Lung (tissue), 12 donors: Measurements from ENCODE around the gene TTLL1. TPM values are rescaled to one million over a fixed set of nuclear protein-coding genes. Genes with fewer than 3 reads are reported as not detected.

Experiments used
- ATAC-seq: fragments of 200-7000 bp; cut with Tn5 transposase; one replicate; pipeline ENCODE4 v1.9.1; 2020; ENCODE audit warnings: moderate number of reproducible peaks; ENCODE audit not compliant: insufficient read depth, low FRiP score
- DNase-seq, 3 donors: peaks; one replicate each; pipeline ENCODE4 v3.0.0-alpha.2; 2013 to 2017
- H3K27ac ChIP-seq, 2 donors: one replicate each; pipeline ENCODE4 v1.5.1; 2013; ENCODE audit warnings: mild to moderate bottlenecking in 2 of 2, moderate library complexity in 2 of 2, control low read depth in 1 of 2, inconsistent platforms in 1 of 2, low read depth in 1 of 2, low read length in 1 of 2
- H3K27me3 ChIP-seq, 3 donors: one replicate each; pipeline ENCODE4 v1.5.1; 2013; ENCODE audit warnings: low read length in 2 of 3; ENCODE audit not compliant: control insufficient read depth in 3 of 3, insufficient read depth in 3 of 3
- H3K36me3 ChIP-seq, 4 donors: one replicate each; pipeline ENCODE4 v1.5.1; 2013; ENCODE audit warnings: low read length in 4 of 4, mild to moderate bottlenecking in 1 of 4, moderate library complexity in 1 of 4; ENCODE audit not compliant: control insufficient read depth in 4 of 4, insufficient read depth in 4 of 4
- H3K4me1 ChIP-seq, 5 donors: one replicate each; pipeline ENCODE4 v1.5.1; 2013; ENCODE audit warnings: low read length in 5 of 5, mild to moderate bottlenecking in 2 of 5, moderate library complexity in 1 of 5; ENCODE audit not compliant: control insufficient read depth in 5 of 5, insufficient read depth in 5 of 5
- H3K4me3 ChIP-seq: one replicate; pipeline ENCODE4 v1.5.1; 2013; ENCODE audit warnings: mild to moderate bottlenecking, control low read depth, moderate library complexity
- H3K9ac ChIP-seq, 2 donors: one replicate each; pipeline ENCODE4 v1.5.1; 2013; ENCODE audit warnings: low read length in 2 of 2, control low read depth in 1 of 2; ENCODE audit not compliant: insufficient read depth in 1 of 2
- H3K9me3 ChIP-seq, 4 donors: one replicate each; pipeline ENCODE4 v1.5.1; 2013; ENCODE audit warnings: low read length in 3 of 4, mild to moderate bottlenecking in 1 of 4, moderate library complexity in 1 of 4; ENCODE audit not compliant: control insufficient read depth in 4 of 4, insufficient read depth in 3 of 4
- WGBS, 2 donors: extraction: QIAGEN DNeasy Blood & Tissue Kit; methylation state at CpG; one replicate each; pipeline ENCODE4 v1.1.7; 2013; 5-methylcytosine and 5-hydroxymethylcytosine counted together
- polyA plus RNA-seq, 2 donors: library from polyadenylated mRNA; stranded (reverse); fragments of 200-250 nt; gene quantifications; one replicate each; pipeline ENCODE4 v1.2.1, GENCODE V29; 2013
- total RNA-seq, 2 donors: library from RNA; depleted of rRNA in 1 of 2; stranded (reverse); fragments of >200 nt in 1 of 2; gene quantifications; one replicate each; pipeline ENCODE4 v1.2.1, GENCODE V29; 2014 to 2021
- TF ChIP-seq, protein P1 (sequence below): IDR thresholded peaks from 2 replicates; pipeline ENCODE4 v1.5.1; 2012; ENCODE audit warnings: mild to moderate bottlenecking; ENCODE audit errors: control extremely low read depth, extremely low read depth
- donor health status: control.
- donor health status: control.
- donor health status: Bipolar disorder and iron deficiency.
- donor health status: healthy.
- donor health status: DM: yes; HTN: yes; CAD: no.

Gene TTLL1
- total and polyA plus RNA-seq, 4 donors = 3.8 to 8.0 (median 5.6) TPM

DNA sequence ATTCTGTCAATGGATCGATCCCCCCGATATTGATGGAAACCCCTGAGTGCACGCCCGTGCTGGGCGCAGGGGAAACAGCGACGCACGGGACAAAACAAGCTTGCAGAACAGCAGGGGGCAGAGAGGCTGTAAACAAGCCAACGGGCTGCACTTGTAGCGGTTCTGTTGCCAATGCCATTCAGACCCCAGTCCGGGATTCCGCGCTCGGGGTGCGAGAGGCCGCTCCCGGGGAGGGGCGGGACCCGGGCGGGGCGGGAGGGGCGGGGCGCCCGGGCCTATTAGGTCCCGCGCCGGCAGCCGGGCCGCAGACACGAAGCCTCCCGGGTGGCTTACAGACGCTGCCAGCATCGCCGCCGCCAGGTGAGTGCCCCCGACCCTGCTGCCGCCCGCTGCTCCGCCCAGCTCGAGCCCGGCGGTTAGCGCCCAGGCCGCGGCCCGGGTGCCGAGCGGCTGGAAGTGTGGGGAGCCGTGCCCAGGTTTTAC lies 21.3 kb upstream of the TTLL1 start, which contains the start of gene BIK:
BIK (plus strand) TSS at position 307 of the 483 bp plus-strand sequence. CDS start 13,273 bp downstream, outside the sequence.
- peak within 1 kb of the TSS; percentile 61 for H3K4me3 ChIP-seq
- DNase-seq (peak; percentile 41 to 57 (median 55)), ATAC-seq (peak; percentile 43)
- peaks cover 0 to 35% (median 28%) of the 10 kb centered on the region in 3 donors for H3K27me3 ChIP-seq
- TF ChIP-seq, protein P1, sequence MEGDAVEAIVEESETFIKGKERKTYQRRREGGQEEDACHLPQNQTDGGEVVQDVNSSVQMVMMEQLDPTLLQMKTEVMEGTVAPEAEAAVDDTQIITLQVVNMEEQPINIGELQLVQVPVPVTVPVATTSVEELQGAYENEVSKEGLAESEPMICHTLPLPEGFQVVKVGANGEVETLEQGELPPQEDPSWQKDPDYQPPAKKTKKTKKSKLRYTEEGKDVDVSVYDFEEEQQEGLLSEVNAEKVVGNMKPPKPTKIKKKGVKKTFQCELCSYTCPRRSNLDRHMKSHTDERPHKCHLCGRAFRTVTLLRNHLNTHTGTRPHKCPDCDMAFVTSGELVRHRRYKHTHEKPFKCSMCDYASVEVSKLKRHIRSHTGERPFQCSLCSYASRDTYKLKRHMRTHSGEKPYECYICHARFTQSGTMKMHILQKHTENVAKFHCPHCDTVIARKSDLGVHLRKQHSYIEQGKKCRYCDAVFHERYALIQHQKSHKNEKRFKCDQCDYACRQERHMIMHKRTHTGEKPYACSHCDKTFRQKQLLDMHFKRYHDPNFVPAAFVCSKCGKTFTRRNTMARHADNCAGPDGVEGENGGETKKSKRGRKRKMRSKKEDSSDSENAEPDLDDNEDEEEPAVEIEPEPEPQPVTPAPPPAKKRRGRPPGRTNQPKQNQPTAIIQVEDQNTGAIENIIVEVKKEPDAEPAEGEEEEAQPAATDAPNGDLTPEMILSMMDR = peak; percentile 18
- no peaks in the 10 kb centered on the region for H3K9me3 ChIP-seq
- H3K27ac ChIP-seq = no peak within 1 kb of the TSS
- peaks cover 0 to 12% (median 7%) of the 10 kb centered on the region in 5 donors for H3K4me1 ChIP-seq
- no peaks in the 10 kb centered on the region for H3K36me3 ChIP-seq
- WGBS, 2 donors = 0 to 1% methylated on average over 47 to 49 of the region's 49 CpGs
- peak within 1 kb of the TSS in 1 of 2 donors; percentile 37 for H3K9ac ChIP-seq

DNA sequence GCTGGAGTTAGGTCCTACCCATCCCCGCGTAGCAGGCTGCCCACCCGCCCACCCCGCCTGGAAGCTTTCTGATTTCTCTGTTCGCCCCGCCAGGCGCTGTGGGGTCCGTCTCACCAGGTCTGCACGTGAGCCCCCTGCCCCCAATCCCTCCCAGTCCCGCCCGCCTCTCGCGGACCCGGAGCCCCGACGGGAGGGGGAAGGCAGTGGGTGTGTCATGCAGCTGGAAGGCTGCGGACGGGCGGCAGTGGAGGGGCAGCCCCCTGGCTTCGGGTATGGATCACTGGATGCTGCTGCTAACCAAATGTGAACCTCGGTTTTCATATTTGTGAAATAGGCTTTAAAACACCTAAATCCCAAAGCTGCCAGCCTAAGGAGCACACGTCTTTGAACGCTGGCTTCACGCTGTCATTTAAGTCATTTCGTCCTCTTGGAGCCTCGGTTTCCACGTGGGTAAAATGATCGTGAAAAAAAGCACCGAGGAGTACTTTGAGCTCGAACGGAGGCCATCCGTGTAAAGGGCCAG lies 20.8 kb upstream of the TTLL1 start:
- DNase-seq (no peak), ATAC-seq (no peak)
- peaks cover 0 to 12% (median 7%) of the 10 kb centered on the region in 5 donors for H3K4me1 ChIP-seq
- H3K4me3 ChIP-seq = peak overlapping the region; percentile 13
- WGBS, 2 donors = 14 to 16% methylated on average over 31 to 32 of the region's 32 CpGs
- TF ChIP-seq, protein P1 = no peak
- no peaks in the 10 kb centered on the region for H3K9me3 ChIP-seq
- no peak overlapping the region for H3K27ac ChIP-seq
- peaks cover 0 to 35% (median 28%) of the 10 kb centered on the region in 3 donors for H3K27me3 ChIP-seq
- H3K9ac ChIP-seq = no peak overlapping the region
- no peaks in the 10 kb centered on the region for H3K36me3 ChIP-seq

DNA sequence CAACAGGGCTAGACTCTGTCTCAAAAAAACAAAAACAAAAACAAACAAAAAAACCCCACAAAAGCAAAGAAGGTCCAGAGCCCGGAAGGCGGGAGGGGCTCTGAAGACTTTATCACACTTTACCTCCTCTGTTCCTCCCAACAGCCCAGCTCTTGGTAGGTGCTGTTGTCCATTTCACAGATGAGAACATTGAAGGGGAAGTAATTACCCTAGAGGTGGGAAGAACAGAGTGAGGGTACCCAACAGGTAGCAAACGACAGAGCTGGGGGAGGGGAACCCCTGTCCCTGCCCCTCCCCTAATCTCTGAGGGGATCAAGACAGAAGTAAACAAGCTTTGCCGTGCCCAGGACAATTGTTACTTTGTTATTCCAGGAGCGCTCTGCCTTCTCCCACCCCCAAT lies 20.3 kb upstream of the TTLL1 start:
- DNase-seq = no peak
- WGBS, 2 donors = 60 to 68% methylated on average over 5 of the region's 5 CpGs
- Histone ChIP-seq H3K27me3 (peaks cover 0 to 34% (median 28%) of the 10 kb centered on the region in 3 donors), H3K36me3 (no peaks in the 10 kb centered on the region), H3K4me1 (peaks cover 0 to 12% (median 7%) of the 10 kb centered on the region in 5 donors), H3K9ac (no peak overlapping the region), H3K4me3 (no peak overlapping the region), H3K27ac (no peak overlapping the region), H3K9me3 (no peaks in the 10 kb centered on the region)
- TF ChIP-seq, protein P1 = no peak
- ATAC-seq = no peak
